ENCODE measurements around the gene FAM24B. TPM values are rescaled to one million over a fixed set of nuclear protein-coding genes. Genes with fewer than 3 reads are reported as not detected.

FAM24B gene
- total RNA-seq, 1 experiment from 2014 or later = 10.8 TPM

GRCh38 chr10:122812751-122813150, 66.6 kb downstream of the FAM24B start:
- Histone ChIP-seq H3F3A (ENCODE audit: insufficient read depth, low read depth) (no peaks in the 10 kb centered on the region), H3K4me3 (no peak overlapping the region), H3K9me2 (ENCODE audit: insufficient read depth) (no peaks in the 10 kb centered on the region), H3K27ac (no peak overlapping the region), H3K36me3 (ENCODE audit: low read depth) (no peaks in the 10 kb centered on the region), H2AFZ (no peak overlapping the region), H3K9me3 (ENCODE audit: insufficient read depth, low read depth) (no peaks in the 10 kb centered on the region), H3K4me2 (no peak overlapping the region), H3K27me3 (ENCODE audit: insufficient read depth, low read depth) (peaks cover 13% of the 10 kb centered on the region; the same call in 1 of the 2 replicates), H4K20me1 (ENCODE audit: insufficient read depth) (no peaks in the 10 kb centered on the region), H3K79me2 (ENCODE audit: low read depth) (no peaks in the 10 kb centered on the region), H3K4me1 (replicated peaks; ENCODE audit: insufficient read depth) (no peaks in the 10 kb centered on the region)
- intact Hi-C loops (cut with micrococcal nuclease; ENCODE audit: unreplicated experiment) = no loop called here
- no peak for TF ChIP-seq EZH2 (IDR thresholded peaks at IDR 0.05; ENCODE audit: low read depth)
- TF ChIP-seq, protein P1, sequence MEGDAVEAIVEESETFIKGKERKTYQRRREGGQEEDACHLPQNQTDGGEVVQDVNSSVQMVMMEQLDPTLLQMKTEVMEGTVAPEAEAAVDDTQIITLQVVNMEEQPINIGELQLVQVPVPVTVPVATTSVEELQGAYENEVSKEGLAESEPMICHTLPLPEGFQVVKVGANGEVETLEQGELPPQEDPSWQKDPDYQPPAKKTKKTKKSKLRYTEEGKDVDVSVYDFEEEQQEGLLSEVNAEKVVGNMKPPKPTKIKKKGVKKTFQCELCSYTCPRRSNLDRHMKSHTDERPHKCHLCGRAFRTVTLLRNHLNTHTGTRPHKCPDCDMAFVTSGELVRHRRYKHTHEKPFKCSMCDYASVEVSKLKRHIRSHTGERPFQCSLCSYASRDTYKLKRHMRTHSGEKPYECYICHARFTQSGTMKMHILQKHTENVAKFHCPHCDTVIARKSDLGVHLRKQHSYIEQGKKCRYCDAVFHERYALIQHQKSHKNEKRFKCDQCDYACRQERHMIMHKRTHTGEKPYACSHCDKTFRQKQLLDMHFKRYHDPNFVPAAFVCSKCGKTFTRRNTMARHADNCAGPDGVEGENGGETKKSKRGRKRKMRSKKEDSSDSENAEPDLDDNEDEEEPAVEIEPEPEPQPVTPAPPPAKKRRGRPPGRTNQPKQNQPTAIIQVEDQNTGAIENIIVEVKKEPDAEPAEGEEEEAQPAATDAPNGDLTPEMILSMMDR (conservative IDR thresholded peaks at IDR 0.05) = no peak
- ChIA-PET CTCF (interaction anchor here (0.7 kb wide), 1 partner anchor 24 kb away, joined by 5 read pairs; no protein-coding TSS in a partner anchor), POLR2A (ENCODE audit: unreplicated experiment) (no interaction called here)
- DNase-seq = no peak
- BruUV-seq (replicated peaks) = no TSS peak

DNA sequence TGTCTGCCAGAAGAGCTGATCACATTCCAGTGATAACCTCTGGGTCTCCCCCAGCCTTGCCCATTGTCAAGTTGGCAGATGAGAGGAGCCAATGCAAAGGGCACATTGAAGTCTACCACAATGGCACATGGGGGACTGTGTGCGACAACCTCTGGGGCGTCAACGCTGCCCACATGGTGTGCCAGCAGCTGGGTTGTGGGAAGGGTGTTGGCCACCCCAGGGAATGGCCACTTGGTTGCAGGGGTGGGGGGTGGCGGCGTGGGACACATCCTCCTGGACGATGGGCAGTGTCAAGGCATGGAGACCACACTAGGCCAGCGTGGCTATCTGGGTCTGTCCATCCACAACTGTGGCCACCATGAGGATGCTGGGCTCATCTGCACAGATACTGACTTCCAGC, 77.1 kb downstream of the FAM24B start:
- no peak overlapping the region for H2AFZ ChIP-seq
- no peaks in the 10 kb centered on the region for H3K36me3 ChIP-seq (ENCODE audit: low read depth)
- H3K9me3 ChIP-seq (ENCODE audit: insufficient read depth, low read depth) = no peaks in the 10 kb centered on the region
- H3K4me2 ChIP-seq = no peak overlapping the region
- no TSS peak for BruUV-seq (replicated peaks)
- H3K79me2 ChIP-seq (ENCODE audit: low read depth) = no peaks in the 10 kb centered on the region
- H3F3A ChIP-seq (ENCODE audit: insufficient read depth, low read depth) = no peaks in the 10 kb centered on the region
- no peak overlapping the region for H3K4me3 ChIP-seq
- no peaks in the 10 kb centered on the region for H3K4me1 ChIP-seq (replicated peaks; ENCODE audit: insufficient read depth)
- CTCF ChIA-PET = no interaction called here
- intact Hi-C loops (cut with micrococcal nuclease; ENCODE audit: unreplicated experiment) = no loop called here
- TF ChIP-seq, protein P1 (conservative IDR thresholded peaks at IDR 0.05) = no peak
- TF ChIP-seq EZH2 (IDR thresholded peaks at IDR 0.05; ENCODE audit: low read depth) = no peak
- no peak overlapping the region for H3K27ac ChIP-seq
- no peak for DNase-seq
- POLR2A ChIA-PET (ENCODE audit: unreplicated experiment) = no interaction called here
- H3K9me2 ChIP-seq (ENCODE audit: insufficient read depth) = no peaks in the 10 kb centered on the region
- no peaks in the 10 kb centered on the region for H4K20me1 ChIP-seq (ENCODE audit: insufficient read depth)
- peaks cover 16% of the 10 kb centered on the region; the same call in 1 of the 2 replicates for H3K27me3 ChIP-seq (ENCODE audit: insufficient read depth, low read depth)

Other genes starting within 250 kb of the FAM24B start
- not detected in 2 replicates for gene C10orf120, start 179.7 kb downstream of the FAM24B start, total RNA-seq (2021)
- 1.4 and 2.0 TPM in 2 replicates for gene CUZD1, start 33.7 kb downstream of the FAM24B start, total RNA-seq (2021)
- not detected in 2 replicates for gene FAM24A, start 31.0 kb upstream of the FAM24B start, total RNA-seq (2021)
- gene C10orf88, start 74.6 kb upstream of the FAM24B start, total RNA-seq (2021) = 2.9 and 7.6 TPM in 2 replicates
- 3.2 and 3.4 TPM in 2 replicates for gene PSTK, start 100.8 kb upstream of the FAM24B start, total RNA-seq (2021)
- 6.6 and 7.1 TPM in 2 replicates for gene IKZF5, start 129.2 kb upstream of the FAM24B start, total RNA-seq (2021)
- gene ACADSB, start 129.4 kb upstream of the FAM24B start, total RNA-seq (2021) = 7.3 and 12.8 TPM in 2 replicates

Data from PC-9 (cell line).